ACC112 (cell line): ENCODE results near the gene C12orf76.

ENCODE experiments used
- H2AFZ ChIP-seq: fragments of 200-600 bp; sonication (generic); one replicate; pipeline ENCODE4 v1.6.0; 2017; ENCODE audit warnings: antibody characterized with exemption, low read length; ENCODE audit not compliant: unreplicated experiment
- H3K27ac ChIP-seq: fragments of 200-600 bp; sonication (generic); 2 replicates; pipeline ENCODE4 v1.5.1; 2014; ENCODE audit warnings: low read depth, mild to moderate bottlenecking, antibody characterized with exemption, low read length, moderate library complexity
- H3K27me3 ChIP-seq: fragments of 200-600 bp; sonication (generic); 2 replicates; pipeline ENCODE4 v1.6.1; 2014; ENCODE audit warnings: mild to moderate bottlenecking, antibody characterized with exemption, low read length, moderate library complexity, mixed read lengths; ENCODE audit not compliant: insufficient read depth
- H3K36me3 ChIP-seq: fragments of 200-600 bp; sonication (generic); 2 replicates; pipeline ENCODE4 v1.6.1; 2016; ENCODE audit warnings: mild to moderate bottlenecking, antibody characterized with exemption, low read length, moderate library complexity, mixed read lengths; ENCODE audit not compliant: insufficient read depth
- H3K4me1 ChIP-seq: fragments of 200-600 bp; sonication (generic); one replicate; pipeline ENCODE4 v1.6.1; 2016; ENCODE audit warnings: low read length, mixed read lengths; ENCODE audit not compliant: insufficient read depth, unreplicated experiment, control insufficient read depth
- H3K4me3 ChIP-seq: fragments of 200-600 bp; sonication (generic); 2 replicates; pipeline ENCODE4 v1.5.1; 2014; ENCODE audit warnings: mild to moderate bottlenecking, low read depth, low read length
- H3K79me2 ChIP-seq: fragments of 200-600 bp; sonication (generic); one replicate; pipeline ENCODE4 v1.6.0; 2016; ENCODE audit warnings: low read length; ENCODE audit not compliant: control insufficient read depth, unreplicated experiment, insufficient read depth

Gene C12orf76

DNA sequence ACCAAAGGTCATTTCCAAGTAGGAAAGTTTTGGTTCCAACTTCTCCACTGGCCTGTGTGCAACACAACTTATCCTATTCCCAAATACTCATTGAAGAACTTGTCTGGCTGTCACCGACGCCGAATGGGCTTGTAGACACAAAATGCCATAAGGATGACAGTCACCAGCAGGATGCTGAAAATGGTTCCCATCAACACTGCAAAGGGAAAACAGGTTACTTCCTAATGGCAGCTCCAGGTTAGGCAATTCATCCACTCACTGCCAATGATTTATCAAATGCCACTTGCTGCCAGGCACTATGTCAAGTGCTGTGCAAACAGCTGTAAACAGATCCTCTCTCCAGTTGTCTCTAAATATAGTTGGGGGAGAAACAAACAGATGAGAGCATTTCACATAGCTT, 6.1 kb downstream of the C12orf76 start:
- Histone ChIP-seq H2AFZ (no peak overlapping the region), H3K79me2 (peaks cover 18% of the 10 kb centered on the region), H3K4me1 (peaks cover 33% of the 10 kb centered on the region), H3K27ac (no peak overlapping the region), H3K27me3 (no peaks in the 10 kb centered on the region), H3K4me3 (no peak overlapping the region), H3K36me3 (peaks cover 10% of the 10 kb centered on the region)

DNA sequence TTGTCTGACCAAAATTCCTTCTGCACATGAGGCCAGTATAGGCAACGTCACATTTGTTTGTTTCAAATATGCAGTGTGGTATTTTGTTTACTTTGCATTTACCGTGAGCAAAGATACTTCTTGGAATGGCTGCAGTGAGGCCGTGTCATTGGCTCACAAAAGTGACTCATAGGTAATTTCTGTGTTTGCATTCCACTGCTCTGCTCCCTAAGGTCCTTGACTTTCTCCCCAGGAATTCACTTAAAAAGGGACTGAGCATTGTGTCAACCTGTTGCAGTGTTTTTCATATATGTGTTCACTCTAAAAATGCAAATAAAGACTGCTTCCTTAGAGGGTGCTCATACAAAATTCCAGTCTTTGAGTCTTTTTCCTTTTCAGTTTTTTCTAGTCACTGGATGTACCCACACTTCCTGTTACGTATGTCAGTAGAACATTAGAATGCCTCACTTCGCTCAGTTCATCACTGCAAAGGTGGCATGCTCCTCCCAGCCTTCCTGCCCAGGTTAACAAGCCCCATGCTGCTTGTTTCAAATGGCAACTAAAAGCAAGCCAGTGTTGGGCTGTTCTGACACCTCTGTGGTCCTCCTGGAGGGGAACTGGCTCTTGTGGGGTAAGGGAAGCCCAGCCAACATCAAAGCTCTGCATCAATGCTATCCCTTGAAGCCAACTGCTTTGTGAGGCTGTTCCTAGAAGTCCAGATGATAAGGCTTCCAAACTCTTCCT, 9.1 kb downstream of the C12orf76 start:
- H3K27me3 ChIP-seq: no peaks in the 10 kb centered on the region
- peak overlapping the region; percentile 22; the same call in 1 of the 2 replicates for H3K4me3 ChIP-seq
- peaks cover 6% of the 10 kb centered on the region for H3K79me2 ChIP-seq
- no peak overlapping the region for H2AFZ ChIP-seq
- H3K27ac ChIP-seq: peak overlapping the region; percentile 98
- H3K4me1 ChIP-seq: peaks cover 23% of the 10 kb centered on the region
- peaks cover 25% of the 10 kb centered on the region for H3K36me3 ChIP-seq

- H3K4me3 ChIP-seq: peak overlapping the region; percentile 8; the same call in 1 of the 2 replicates
- H3K79me2 ChIP-seq: peaks cover 6% of the 10 kb centered on the region
- peaks cover 23% of the 10 kb centered on the region for H3K4me1 ChIP-seq
- H2AFZ ChIP-seq: peak overlapping the region; percentile 27
- peaks cover 25% of the 10 kb centered on the region for H3K36me3 ChIP-seq
- no peaks in the 10 kb centered on the region for H3K27me3 ChIP-seq
- peak overlapping the region; percentile 98 for H3K27ac ChIP-seq
Measured at GRCh38 chr12:110038741-110039084, 9.6 kb downstream of the C12orf76 start.

DNA sequence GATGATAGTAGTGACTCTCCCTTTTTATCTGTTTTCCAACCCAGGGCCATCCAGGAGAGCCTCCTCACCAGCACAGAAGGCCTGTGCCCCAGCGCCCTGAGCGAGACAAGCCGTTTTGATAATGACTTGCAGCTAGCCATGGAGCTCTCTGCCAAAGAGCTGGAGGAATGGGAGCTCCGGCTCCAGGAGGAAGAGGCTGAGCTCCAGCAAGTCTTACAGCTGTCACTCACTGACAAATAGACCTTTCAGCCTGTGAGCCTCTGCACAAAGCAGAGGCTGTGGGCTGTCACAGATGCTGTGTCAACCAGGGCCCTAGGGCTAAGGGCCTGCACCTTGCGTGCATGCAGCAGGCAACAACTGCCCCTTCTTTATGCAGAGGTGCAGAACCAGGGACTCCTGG, 11.0 kb downstream of the C12orf76 start:
- no peak overlapping the region for H2AFZ ChIP-seq
- peaks cover 25% of the 10 kb centered on the region for H3K36me3 ChIP-seq
- H3K27ac ChIP-seq: peak overlapping the region; percentile 98
- peaks cover 20% of the 10 kb centered on the region for H3K4me1 ChIP-seq
- peaks cover 6% of the 10 kb centered on the region for H3K79me2 ChIP-seq
- H3K27me3 ChIP-seq: no peaks in the 10 kb centered on the region
- no peak overlapping the region for H3K4me3 ChIP-seq

GRCh38 chr12:110035534-110036104, 12.7 kb downstream of the C12orf76 start:
- Histone ChIP-seq H3K4me1 (peaks cover 20% of the 10 kb centered on the region), H3K27ac (no peak overlapping the region), H3K36me3 (peaks cover 25% of the 10 kb centered on the region)

DNA sequence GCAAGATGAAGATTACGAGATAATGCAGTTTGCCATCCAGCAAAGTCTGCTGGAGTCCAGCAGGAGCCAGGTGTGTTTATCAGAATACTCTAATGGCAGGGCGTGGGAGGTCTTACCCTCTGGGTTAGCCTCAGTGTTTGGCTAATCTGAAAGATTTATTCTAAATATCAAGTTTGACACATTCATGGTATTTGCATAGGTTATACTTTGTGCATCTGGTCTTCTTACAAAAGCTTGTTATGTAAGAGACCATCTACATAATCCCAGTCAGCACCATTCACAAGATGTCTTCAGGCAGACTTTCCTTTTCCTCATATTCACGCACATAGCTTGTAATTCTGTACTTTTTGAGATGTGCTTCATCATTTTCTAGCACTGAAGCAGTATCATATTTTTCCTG, 14.4 kb downstream of the C12orf76 start:
- Histone ChIP-seq H3K4me3 (no peak overlapping the region), H3K27me3 (no peaks in the 10 kb centered on the region), H2AFZ (no peak overlapping the region), H3K79me2 (peaks cover 6% of the 10 kb centered on the region), H3K27ac (no peak overlapping the region), H3K4me1 (peaks cover 12% of the 10 kb centered on the region), H3K36me3 (peaks cover 35% of the 10 kb centered on the region)

More at GRCh38 chr12:110035534-110036104, 12.7 kb downstream of the C12orf76 start:
- Histone ChIP-seq H3K4me3 (no peak overlapping the region), H2AFZ (no peak overlapping the region), H3K27me3 (no peaks in the 10 kb centered on the region), H3K79me2 (peaks cover 6% of the 10 kb centered on the region)

DNA sequence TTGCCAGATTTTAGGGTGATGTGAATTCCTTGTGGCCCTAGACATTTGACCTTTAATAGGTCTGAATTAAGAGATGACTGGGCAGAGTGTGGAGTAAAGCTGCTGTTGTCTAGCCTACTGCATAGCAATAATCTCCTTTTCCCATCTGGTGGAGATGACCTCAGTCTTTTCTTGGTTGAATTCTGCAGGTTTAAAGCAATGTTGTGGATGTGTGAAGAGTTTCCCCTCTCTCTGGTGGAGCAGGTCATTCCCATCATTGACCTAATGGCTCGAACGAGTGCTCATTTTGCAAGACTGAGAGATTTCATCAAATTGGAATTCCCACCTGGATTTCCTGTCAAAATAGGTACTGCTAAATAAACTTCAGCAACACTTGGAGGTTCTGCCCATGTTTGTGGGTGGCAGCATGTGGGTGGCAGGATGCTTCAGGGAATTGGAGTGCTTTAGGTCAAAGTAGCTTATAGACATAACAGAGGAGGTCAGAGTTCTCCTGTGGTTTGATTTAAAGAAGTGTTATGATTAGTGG, 19.0 kb downstream of the C12orf76 start:
- H3K4me1 ChIP-seq: peaks cover 19% of the 10 kb centered on the region

DNA sequence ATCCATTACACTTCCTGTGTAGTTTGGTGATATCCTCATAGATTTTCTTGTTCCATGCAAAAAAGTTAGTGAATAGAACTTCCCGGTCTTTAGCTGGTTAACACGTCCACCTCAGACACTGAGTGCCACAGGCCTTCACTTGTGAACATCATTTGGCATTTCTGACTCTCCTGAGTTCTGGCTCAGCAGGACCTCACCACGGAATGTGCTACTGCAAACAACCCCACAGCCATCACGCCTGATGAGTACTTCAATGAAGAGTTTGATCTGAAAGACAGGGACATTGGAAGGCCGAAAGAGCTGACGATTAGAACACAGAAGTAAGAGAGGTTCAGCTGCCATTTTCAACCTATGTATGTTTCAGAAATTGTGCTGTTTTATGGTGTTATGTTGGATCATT, 20.0 kb downstream of the C12orf76 start:
- H3K79me2 ChIP-seq: no peaks in the 10 kb centered on the region
- no peak overlapping the region for H2AFZ ChIP-seq
- peaks cover 29% of the 10 kb centered on the region for H3K4me1 ChIP-seq
- H3K27ac ChIP-seq: no peak overlapping the region
- no peaks in the 10 kb centered on the region for H3K27me3 ChIP-seq
- peaks cover 11% of the 10 kb centered on the region for H3K36me3 ChIP-seq
- H3K4me3 ChIP-seq: no peak overlapping the region

More for the DNA sequence above, 19.0 kb downstream of the C12orf76 start:
- no peak overlapping the region for H3K27ac ChIP-seq
- H3K79me2 ChIP-seq: no peaks in the 10 kb centered on the region
- no peak overlapping the region for H2AFZ ChIP-seq
- H3K27me3 ChIP-seq: no peaks in the 10 kb centered on the region
- no peak overlapping the region for H3K4me3 ChIP-seq
- H3K36me3 ChIP-seq: peaks cover 9% of the 10 kb centered on the region

- Histone ChIP-seq H3K4me3 (no peak overlapping the region), H3K27ac (peak overlapping the region; percentile 54), H3K36me3 (peaks cover 12% of the 10 kb centered on the region), H2AFZ (no peak overlapping the region), H3K4me1 (peaks cover 37% of the 10 kb centered on the region), H3K79me2 (no peaks in the 10 kb centered on the region), H3K27me3 (no peaks in the 10 kb centered on the region)
Measured at GRCh38 chr12:110024051-110024450, 24.3 kb downstream of the C12orf76 start.

GRCh38 chr12:110023059-110023980, 25.0 kb downstream of the C12orf76 start:
- H2AFZ ChIP-seq: no peak overlapping the region
- H3K4me1 ChIP-seq: peaks cover 37% of the 10 kb centered on the region
- no peaks in the 10 kb centered on the region for H3K79me2 ChIP-seq
- peak overlapping the region; percentile 54 for H3K27ac ChIP-seq
- peaks cover 16% of the 10 kb centered on the region for H3K36me3 ChIP-seq
- H3K4me3 ChIP-seq: no peak overlapping the region
- no peaks in the 10 kb centered on the region for H3K27me3 ChIP-seq
